Liver (tissue), 10 donors: ENCODE measurements around the gene NUP50. TPM values are rescaled to one million over a fixed set of nuclear protein-coding genes. Genes with fewer than 3 reads are reported as not detected.

Experiments
- DNase-seq: peaks from one replicate; pipeline ENCODE4 v3.0.0-alpha.2; 2017; ENCODE audit warnings: low spot score
- H3K27ac ChIP-seq, 2 donors: one replicate each; pipeline ENCODE4 v1.7.0; 2013; ENCODE audit warnings: inconsistent platforms in 2 of 2, low read length in 2 of 2, control low read depth in 1 of 2, low read depth in 1 of 2, mild to moderate bottlenecking in 1 of 2
- H3K27me3 ChIP-seq, 4 donors: one replicate each; pipeline versions ENCODE4 v1.6.1 to v1.7.0; 2013; ENCODE audit warnings: low read length in 3 of 4, inconsistent platforms in 1 of 4, mild to moderate bottlenecking in 1 of 4, moderate library complexity in 1 of 4; ENCODE audit not compliant: control insufficient read depth in 4 of 4, insufficient read depth in 4 of 4
- H3K36me3 ChIP-seq, 4 donors: one replicate each; pipeline versions ENCODE4 v1.6.1 to v1.7.0; 2013; ENCODE audit warnings: low read length in 3 of 4, mild to moderate bottlenecking in 3 of 4, low read depth in 1 of 4, moderate library complexity in 1 of 4; ENCODE audit not compliant: control insufficient read depth in 4 of 4, insufficient read depth in 3 of 4
- H3K4me1 ChIP-seq, 4 donors: one replicate each; pipeline versions ENCODE4 v1.6.1 to v1.7.0; 2013; ENCODE audit warnings: low read length in 3 of 4, mild to moderate bottlenecking in 3 of 4, moderate library complexity in 1 of 4; ENCODE audit not compliant: control insufficient read depth in 4 of 4, insufficient read depth in 4 of 4
- H3K4me3 ChIP-seq, 3 donors: one replicate each; pipeline versions ENCODE4 v1.6.1 to v1.7.0; 2013; ENCODE audit warnings: low read length in 3 of 3, control low read depth in 1 of 3, low read depth in 1 of 3, mild to moderate bottlenecking in 1 of 3
- H3K9ac ChIP-seq, 2 donors: one replicate each; pipeline ENCODE4 v1.7.0; 2013; ENCODE audit warnings: low read length in 2 of 2, mild to moderate bottlenecking in 2 of 2, moderate library complexity in 2 of 2, control low read depth in 1 of 2, low read depth in 1 of 2
- H3K9me3 ChIP-seq, 4 donors: one replicate each; pipeline versions ENCODE4 v1.6.1 to v1.7.0; 2013; ENCODE audit warnings: low read length in 3 of 4; ENCODE audit not compliant: control insufficient read depth in 4 of 4
- FOXA2 ChIP-seq: IDR thresholded peaks from 2 replicates; pipeline ENCODE4 v1.6.1; 2016; ENCODE audit warnings: antibody characterized with exemption
- HNF4A ChIP-seq, 2 donors: conservative IDR thresholded peaks; 2 replicates each; pipeline ENCODE4 v1.6.1; 2016; ENCODE audit warnings: antibody characterized with exemption in 2 of 2, mild to moderate bottlenecking in 2 of 2
- RXRA ChIP-seq, 2 donors: IDR thresholded peaks; 2 replicates each; pipeline ENCODE4 v1.6.1; 2017 to 2018; ENCODE audit warnings: antibody characterized with exemption in 2 of 2, mild to moderate bottlenecking in 1 of 2
- SP1 ChIP-seq: IDR thresholded peaks from 2 replicates; pipeline ENCODE4 v1.6.1; 2018; ENCODE audit warnings: antibody characterized with exemption, mild to moderate bottlenecking
- WGBS: extraction: QIAGEN DNeasy Blood & Tissue Kit; methylation state at CpG from one replicate; pipeline ENCODE4 v1.1.7; 2013; 5-methylcytosine and 5-hydroxymethylcytosine counted together
- polyA plus RNA-seq, 2 donors: library from polyadenylated mRNA; stranded (reverse) in 1 of 2; unstranded in 1 of 2; fragments of 200-250 nt in 1 of 2; fragments of >200 nt in 1 of 2; fragmentation: Nextera tagmentation in 1 of 2; extraction: Ambion mirVana in 1 of 2; gene quantifications; one replicate each; pipeline versions ENCODE4 v1.2.1 to v1.2.3, GENCODE V29; 2013 to 2015
- small RNA-seq: library from RNA; depleted of rRNA; stranded (forward); fragments of <200 nt; gene quantifications from one replicate; pipeline ENCODE3, GENCODE V24; 2014
- total RNA-seq, 2 donors: library from RNA; depleted of rRNA; stranded (reverse); fragments of >200 nt; gene quantifications; one replicate each; pipeline ENCODE4 v1.2.3, GENCODE V29; 2014
- donor health status: healthy.
- donor health status: healthy.
- donor health status: healthy.
- donor health status: healthy.
- donor health status: healthy.

NUP50 gene
- total and polyA plus RNA-seq, 4 donors: 8.7 to 48.2 (median 24.8) TPM

DNA sequence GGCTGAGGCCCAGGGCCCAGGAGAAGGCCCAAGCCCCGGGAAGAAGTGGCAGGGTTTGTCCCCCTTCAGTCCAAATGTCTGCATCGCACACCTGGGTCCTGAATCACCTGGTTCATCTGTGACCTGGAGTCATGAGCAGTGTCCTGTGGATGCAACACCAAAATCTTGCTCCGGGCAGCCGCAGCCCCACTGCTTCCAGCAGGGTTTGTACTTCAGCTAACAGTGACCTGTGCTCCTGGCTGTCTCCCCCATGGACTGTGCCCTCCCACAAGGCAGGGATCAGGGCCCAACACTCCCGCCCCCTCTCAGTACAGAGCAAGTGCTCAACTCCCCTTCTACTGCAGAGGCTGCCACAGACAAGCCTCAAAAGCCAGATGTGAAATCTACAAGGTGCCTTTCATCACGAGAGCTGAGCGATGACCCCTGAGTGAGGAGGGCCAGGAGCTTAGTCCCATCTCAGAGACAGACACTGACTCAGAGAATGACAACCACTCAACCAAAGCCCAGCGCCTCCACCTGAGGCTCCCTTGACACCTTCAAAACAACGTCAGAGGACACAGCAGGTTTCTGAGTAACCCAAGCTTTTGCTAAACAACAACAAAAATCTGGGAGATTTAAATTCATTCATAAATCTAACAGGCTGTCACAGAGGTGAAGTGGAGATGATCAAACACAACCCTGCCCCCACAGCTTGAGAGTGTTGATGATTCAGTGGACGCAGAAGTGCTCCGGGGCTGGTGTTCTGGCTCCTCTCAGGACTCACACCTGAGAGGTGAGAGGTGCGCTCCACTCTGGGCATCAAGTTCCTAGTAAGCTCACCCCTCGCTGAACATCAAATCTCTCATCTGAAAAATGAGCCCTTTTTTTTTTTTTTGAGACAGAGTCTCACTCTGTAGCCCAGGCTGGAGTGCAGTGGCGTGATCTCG lies 73.6 kb downstream of the NUP50 start:
- 70% methylated on average over 15 of the region's 15 CpGs for WGBS

More for the DNA sequence above, 73.6 kb downstream of the NUP50 start:
- Histone ChIP-seq H3K4me3 (no peak overlapping the region), H3K27ac (peak overlapping the region; percentile 32 to 63), H3K4me1 (peaks cover 16 to 47% (median 26%) of the 10 kb centered on the region in 4 donors), H3K9me3 (no peaks in the 10 kb centered on the region), H3K9ac (no peak overlapping the region), H3K27me3 (no peaks in the 10 kb centered on the region), H3K36me3 (no peaks in the 10 kb centered on the region)
- peak; percentile 75 to 81 for TF ChIP-seq HNF4A (conservative IDR thresholded peaks at IDR 0.05)
- TF ChIP-seq FOXA2: no peak
- peak; percentile 33 for TF ChIP-seq SP1
- peak in 1 of 2 donors; percentile 51 for TF ChIP-seq RXRA (IDR thresholded peaks at IDR 0.05)
- DNase-seq: peak; percentile 58

Small RNA genes within 50 kb of the gene (small RNA-seq; reads per million reads assigned to genes)
- gene MIR1249: 0.20 reads per million

Other genes starting within 250 kb of the NUP50 start
- not detected for gene PHF21B, start 153.9 kb upstream of the NUP50 start, total RNA-seq
- not detected for gene PHF21B, start 153.9 kb upstream of the NUP50 start, polyA plus RNA-seq
- 10 to 100 TPM; 14.9 to 20.4 TPM for gene KIAA0930, start 77.0 kb downstream of the NUP50 start, total RNA-seq
- 10 to 100 TPM in 1 of 2 donors, 1 to 10 TPM in 1; 6.1 to 30.0 TPM for gene KIAA0930, start 77.0 kb downstream of the NUP50 start, polyA plus RNA-seq
- gene UPK3A, start 121.0 kb downstream of the NUP50 start, total RNA-seq: under 1 TPM in 1 of 2 donors, not detected in 1; 0.42 TPM
- not detected for gene UPK3A, start 121.0 kb downstream of the NUP50 start, polyA plus RNA-seq
- 10 to 100 TPM in 1 of 2 donors, 1 to 10 TPM in 1; 4.7 to 36.0 TPM for gene FAM118A, start 146.0 kb downstream of the NUP50 start, total RNA-seq
- 1 to 10 TPM; 4.9 to 6.3 TPM for gene FAM118A, start 146.0 kb downstream of the NUP50 start, polyA plus RNA-seq
- under 1 TPM in 1 of 2 donors, not detected in 1; 0.05 TPM for gene SMC1B, start 249.7 kb downstream of the NUP50 start, total RNA-seq
- gene SMC1B, start 249.7 kb downstream of the NUP50 start, polyA plus RNA-seq: under 1 TPM in 1 of 2 donors, not detected in 1; 0.02 TPM
- 1 to 10 TPM in 1 of 2 donors, not detected in 1; 1.5 TPM for gene RIBC2, start 249.8 kb downstream of the NUP50 start, total RNA-seq
- gene RIBC2, start 249.8 kb downstream of the NUP50 start, polyA plus RNA-seq: under 1 TPM in 1 of 2 donors, not detected in 1; 0.25 TPM